GM18505 (cell line): ENCODE measurements around the gene OR51B4.

ENCODE experiments used
- ATAC-seq: cut with Tn5 transposase; IDR thresholded peaks from one replicate; pipeline ENCODE4 v1.9.1; 2021; ENCODE audit not compliant: unreplicated experiment
- POLR2A ChIP-seq: IDR thresholded peaks from 4 replicates; pipeline ENCODE4 v1.6.1; 2011; ENCODE audit warnings: borderline replicate concordance; ENCODE audit not compliant: insufficient read depth, insufficient read length; ENCODE audit errors: extremely low read depth

Gene OR51B4

DNA sequence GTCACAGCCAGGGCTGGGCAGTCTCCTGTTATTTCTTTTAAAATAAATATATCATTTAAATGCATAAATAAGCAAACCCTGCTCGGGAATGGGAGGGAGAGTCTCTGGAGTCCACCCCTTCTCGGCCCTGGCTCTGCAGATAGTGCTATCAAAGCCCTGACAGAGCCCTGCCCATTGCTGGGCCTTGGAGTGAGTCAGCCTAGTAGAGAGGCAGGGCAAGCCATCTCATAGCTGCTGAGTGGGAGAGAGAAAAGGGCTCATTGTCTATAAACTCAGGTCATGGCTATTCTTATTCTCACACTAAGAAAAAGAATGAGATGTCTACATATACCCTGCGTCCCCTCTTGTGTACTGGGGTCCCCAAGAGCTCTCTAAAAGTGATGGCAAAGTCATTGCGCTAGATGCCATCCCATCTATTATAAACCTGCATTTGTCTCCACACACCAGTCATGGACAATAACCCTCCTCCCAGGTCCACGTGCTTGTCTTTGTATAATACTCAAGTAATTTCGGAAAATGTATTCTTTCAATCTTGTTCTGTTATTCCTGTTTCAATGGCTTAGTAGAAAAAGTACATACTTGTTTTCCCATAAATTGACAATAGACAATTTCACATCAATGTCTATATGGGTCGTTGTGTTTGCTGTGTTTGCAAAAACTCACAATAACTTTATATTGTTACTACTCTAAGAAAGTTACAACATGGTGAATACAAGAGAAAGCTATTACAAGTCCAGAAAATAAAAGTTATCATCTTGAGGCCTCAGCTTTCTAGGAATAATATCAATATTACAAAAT lies 13.4 kb downstream of the OR51B4 start:
- no peak for ATAC-seq

GRCh38 chr11:5286901-5287300 lies 14.8 kb downstream of the OR51B4 start:
- no peak for TF ChIP-seq POLR2A
- ATAC-seq: no peak

More for the DNA sequence above, 13.4 kb downstream of the OR51B4 start:
- TF ChIP-seq POLR2A: no peak

DNA sequence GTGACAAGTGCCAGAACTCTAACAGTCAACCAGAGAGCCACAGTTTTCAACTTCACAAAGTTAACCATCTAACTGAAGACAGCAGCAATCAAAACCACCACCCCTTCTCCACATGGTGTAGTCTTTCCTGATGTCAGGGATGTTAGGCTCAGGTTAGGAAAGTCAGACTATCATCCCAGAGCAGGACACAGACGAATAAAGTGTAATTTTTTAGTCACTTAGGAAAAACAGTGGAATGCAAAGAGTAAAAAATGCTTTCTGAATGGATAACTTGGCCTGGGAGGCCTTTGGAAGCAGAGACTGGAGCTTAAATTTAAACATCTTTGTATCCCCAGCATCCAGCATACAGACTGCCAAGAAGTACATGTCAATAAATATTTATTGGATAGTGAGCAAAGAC lies 15.4 kb downstream of the OR51B4 start:
- no peak for ATAC-seq
- no peak for TF ChIP-seq POLR2A

GRCh38 chr11:5285703-5286340 lies 15.9 kb downstream of the OR51B4 start:
- no peak for TF ChIP-seq POLR2A
- no peak for ATAC-seq

- no peak for TF ChIP-seq POLR2A
- no peak for ATAC-seq
Observed at GRCh38 chr11:5284637-5285036, 17.1 kb downstream of the OR51B4 start.

- no peak for ATAC-seq
- TF ChIP-seq POLR2A: no peak
Observed at GRCh38 chr11:5283882-5284281, 17.9 kb downstream of the OR51B4 start.

DNA sequence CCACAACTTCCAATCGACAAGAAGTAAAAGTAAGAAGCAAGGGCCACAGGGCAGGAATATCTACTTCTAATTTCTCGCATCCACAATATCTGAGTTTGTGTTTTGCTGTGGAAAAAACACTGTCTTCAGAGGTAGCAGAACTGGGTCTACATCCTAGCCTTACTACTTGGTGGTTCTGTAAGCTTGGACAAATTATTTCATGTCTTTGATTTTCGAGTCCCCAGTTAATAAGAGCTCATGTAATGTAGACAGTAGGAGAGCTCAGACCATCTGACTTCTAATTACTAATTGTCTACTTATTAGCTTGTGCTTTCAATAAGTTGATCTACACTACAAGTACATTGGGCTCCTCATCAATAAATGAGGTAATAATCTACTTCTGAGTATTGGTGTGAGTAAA lies 18.7 kb downstream of the OR51B4 start:
- no peak for TF ChIP-seq POLR2A
- ATAC-seq: no peak

GRCh38 chr11:5282628-5283027 lies 19.1 kb downstream of the OR51B4 start:
- no peak for ATAC-seq
- TF ChIP-seq POLR2A: no peak

- TF ChIP-seq POLR2A: no peak
Observed at GRCh38 chr11:5281596-5281995, 20.1 kb downstream of the OR51B4 start.

GRCh38 chr11:5280582-5281102 lies 21.1 kb downstream of the OR51B4 start:
- peak; percentile 95 for ATAC-seq
- no peak for TF ChIP-seq POLR2A

More at GRCh38 chr11:5281596-5281995, 20.1 kb downstream of the OR51B4 start:
- no peak for ATAC-seq

DNA sequence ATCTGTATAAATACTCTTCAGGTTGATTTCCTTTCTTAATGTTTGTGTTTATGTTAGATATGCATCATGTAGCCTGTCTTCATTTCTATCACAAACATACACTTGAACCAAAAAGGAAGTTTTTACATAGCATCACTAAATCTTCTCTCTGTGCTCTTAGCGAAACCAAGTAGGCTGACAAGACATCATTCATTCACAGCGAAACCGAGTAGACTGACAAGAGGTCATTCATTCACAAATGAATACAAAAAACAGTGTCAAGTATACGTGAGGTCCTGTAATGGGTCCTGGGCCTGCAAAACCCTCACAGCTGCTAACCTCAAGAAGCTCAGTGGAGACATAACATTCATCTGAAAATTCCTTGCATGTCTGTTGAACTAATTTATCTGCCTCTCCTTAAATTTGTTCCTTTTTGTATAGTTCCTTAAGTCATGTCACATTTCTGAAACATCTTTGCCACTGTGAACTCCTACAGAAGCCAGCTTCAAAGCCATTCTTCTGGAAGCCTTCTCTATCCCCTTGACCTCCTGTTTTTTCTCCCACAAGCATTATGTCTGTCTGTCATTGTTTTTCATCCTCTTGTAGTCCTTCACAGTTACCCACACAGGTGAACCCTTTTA lies 22.2 kb downstream of the OR51B4 start:
- TF ChIP-seq POLR2A: no peak
- ATAC-seq: no peak

GRCh38 chr11:5277807-5278382 lies 23.9 kb downstream of the OR51B4 start:
- no peak for TF ChIP-seq POLR2A
- ATAC-seq: no peak

DNA sequence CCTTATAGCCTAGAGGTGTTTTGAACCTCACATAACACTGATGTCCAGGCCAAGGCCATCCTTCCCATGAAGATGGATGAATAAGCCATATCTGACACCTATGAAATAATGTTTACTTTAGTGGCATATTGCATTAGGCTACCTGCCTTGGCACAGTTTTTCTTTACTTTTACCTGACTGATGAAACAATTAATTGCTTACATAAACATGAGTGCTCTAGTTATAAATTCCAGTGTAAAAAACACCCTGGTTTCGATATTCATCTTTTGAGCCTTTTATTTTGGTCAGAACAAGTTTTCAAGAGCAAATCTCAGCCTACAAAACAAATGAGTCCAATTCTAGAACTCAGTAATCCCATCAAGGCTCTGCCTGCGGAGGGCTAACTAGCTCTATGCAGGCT lies 25.0 kb downstream of the OR51B4 start:
- TF ChIP-seq POLR2A: no peak
- ATAC-seq: no peak
